BJ (cell line): Measurements from ENCODE around the gene MYRF. TPM values are rescaled to one million over a fixed set of nuclear protein-coding genes. Genes with fewer than 3 reads are reported as not detected.

ENCODE experiments used
- CTCF ChIA-PET: fragments of 350-600 bp; formaldehyde crosslinking; extraction: SDS; loops from one replicate; lab custom pipeline; 2021; ENCODE audit warnings: antibody characterized with exemption, inconsistent platforms; lab: Yijun Ruan, JAX
- POLR2A ChIA-PET: fragments of 300-600 bp; sonication (Branson Sonifier 250); formaldehyde crosslinking; extraction: SDS; loops from one replicate; lab custom pipeline; 2021; ENCODE audit warnings: antibody characterized with exemption; lab: Charles Lee
- DNase-seq: peaks from one replicate; pipeline ENCODE4 v3.0.0-alpha.2; 2011; ENCODE audit warnings: low read depth
- H3K27me3 ChIP-seq: 2 replicates; pipeline ENCODE4 v1.6.0; 2011; ENCODE audit warnings: low read length; ENCODE audit not compliant: control insufficient read depth, insufficient read depth
- H3K36me3 ChIP-seq: 2 replicates; pipeline ENCODE4 v1.5.1; 2011; ENCODE audit warnings: low read length; ENCODE audit not compliant: control insufficient read depth, insufficient read depth
- H3K4me3 ChIP-seq: 2 replicates; pipeline ENCODE4 v1.5.1; 2011; ENCODE audit warnings: low read depth, mild to moderate bottlenecking, control low read depth, low read length
- CTCF ChIP-seq: IDR thresholded peaks from 2 replicates; pipeline ENCODE4 v1.5.1; 2011; ENCODE audit warnings: low read depth, mild to moderate bottlenecking, control low read depth, inconsistent platforms, low read length, moderate library complexity; ENCODE audit not compliant: insufficient read depth
- polyA plus RNA-seq: library from polyadenylated mRNA; depleted of rRNA; stranded (reverse); fragments of >200 nt; gene quantifications from 2 replicates; pipeline ENCODE4 v1.2.3, GENCODE V29; 2011

MYRF gene
- polyA plus RNA-seq, 1 experiment = 0.45 TPM

GRCh38 chr11:61791737-61792309, 39.4 kb downstream of the MYRF start:
- TF ChIP-seq CTCF = peak; percentile 19; the same call in 1 of the 2 replicates
- ChIA-PET CTCF (interaction anchor here (0.7 to 2.8 kb wide), 8 partner anchors 15 to 925 kb away, joined by 3 to 10 read pairs (median 4); partner anchors contain the start of gene FADS2), POLR2A (no interaction called here)
- Histone ChIP-seq H3K4me3 (peak overlapping the region; percentile 81), H3K27me3 (no peaks in the 10 kb centered on the region), H3K36me3 (peaks cover 25% of the 10 kb centered on the region)
- DNase-seq = peak; percentile 35

DNA sequence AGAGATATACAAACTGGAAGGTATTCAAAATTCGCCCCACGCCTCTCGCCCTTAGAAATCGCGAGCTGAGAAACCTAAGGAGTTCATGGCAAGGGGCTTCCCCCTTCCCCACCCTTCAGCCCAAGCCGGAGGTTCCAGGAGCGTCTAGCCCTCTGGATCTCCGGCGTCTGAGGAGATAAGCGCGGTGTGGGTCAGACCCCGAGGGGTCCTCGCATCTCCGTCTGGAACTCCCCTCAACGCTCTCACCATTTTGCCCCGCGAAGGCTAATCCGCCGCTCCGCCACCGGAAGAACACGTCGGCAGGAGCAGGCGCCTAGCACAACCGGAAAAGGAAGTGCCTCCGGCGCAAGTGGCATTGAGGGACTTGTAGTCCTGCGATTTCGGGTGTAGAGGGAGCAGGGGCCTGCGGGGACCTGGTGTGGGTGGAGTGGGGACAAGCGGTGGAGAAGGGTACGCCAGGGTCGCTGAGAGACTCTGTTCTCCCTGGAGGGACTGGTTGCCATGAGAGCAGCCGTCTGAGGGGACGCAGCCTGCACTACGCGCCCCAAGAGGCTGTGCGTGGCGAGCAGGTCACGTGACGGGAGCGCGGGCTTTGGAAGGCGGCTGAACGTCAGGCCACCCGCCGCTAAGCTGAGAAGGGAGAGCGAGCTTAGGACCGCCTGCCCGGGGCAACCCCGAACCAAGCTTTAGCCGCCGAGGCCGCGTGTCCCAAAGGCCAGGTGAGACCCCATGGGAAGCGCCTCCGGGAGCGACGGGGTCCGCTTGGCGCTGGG, 40.1 kb downstream of the MYRF start, which contains the start of the genes FEN1 and TMEM258:
FEN1 (plus strand) TSS at position 602 of the 773 bp plus-strand sequence. CDS start 2,451 bp downstream, outside the sequence.
TMEM258 (minus strand) TSS at position 290 of the 773 bp plus-strand sequence; CDS start at position 249, 41 bp downstream.
- ChIA-PET POLR2A (no interaction called here), CTCF (interaction anchor here (0.7 to 2.8 kb wide), 8 partner anchors 36 to 518 kb away, joined by 3 to 11 read pairs (median 6); partner anchors contain the start of gene FADS2)
- DNase-seq = peak; percentile 71
- Histone ChIP-seq H3K36me3 (peaks cover 20% of the 10 kb centered on the region), H3K27me3 (no peaks in the 10 kb centered on the region), H3K4me3 (peak within 1 kb of the TSS; percentile 81)
- no peak for TF ChIP-seq CTCF

GRCh38 chr11:61793083-61793828, 40.8 kb downstream of the MYRF start:
- POLR2A ChIA-PET = no interaction called here
- CTCF ChIA-PET = interaction anchor here (0.7 to 2.8 kb wide), 7 partner anchors 23 to 517 kb away, joined by 3 to 11 read pairs (median 6); partner anchors contain the start of gene FADS1
- Histone ChIP-seq H3K4me3 (peak overlapping the region; percentile 81), H3K36me3 (peaks cover 13% of the 10 kb centered on the region), H3K27me3 (no peaks in the 10 kb centered on the region)
- no peak for TF ChIP-seq CTCF
- DNase-seq = no peak

GRCh38 chr11:61793829-61794204, 41.4 kb downstream of the MYRF start:
- TF ChIP-seq CTCF = no peak
- ChIA-PET POLR2A (no interaction called here), CTCF (interaction anchor here (0.7 to 2.8 kb wide), 6 partner anchors 23 to 314 kb away, joined by 3 to 11 read pairs (median 7); partner anchors contain the start of gene FADS1)
- no peaks in the 10 kb centered on the region for H3K27me3 ChIP-seq
- no peak overlapping the region; the same call in 1 of the 2 replicates for H3K4me3 ChIP-seq
- H3K36me3 ChIP-seq = peaks cover 11% of the 10 kb centered on the region
- DNase-seq = no peak
